ENCODE measurements around the gene PURA.

DNA sequence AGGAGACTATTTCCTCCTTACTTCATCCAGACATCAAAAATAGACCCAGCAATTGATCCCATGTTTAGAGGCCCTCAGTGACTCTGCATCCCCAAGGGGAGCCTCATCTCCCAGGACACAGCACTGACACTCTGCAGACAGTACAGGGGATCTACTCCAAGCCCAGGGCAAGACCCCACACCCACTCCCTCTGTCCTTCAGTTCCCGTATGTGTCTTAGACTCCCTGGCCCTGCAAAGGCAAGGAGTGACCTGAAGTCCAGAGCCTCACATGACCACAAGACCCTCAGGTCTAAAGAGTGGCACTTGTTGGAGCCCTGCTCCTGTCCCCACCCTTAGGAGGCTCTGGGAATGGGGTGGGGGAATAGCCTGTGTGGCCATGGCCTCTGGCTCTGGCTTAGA is 33.6 kb downstream of the PURA start:
- TF ChIP-seq EZH2 (IDR thresholded peaks at IDR 0.05; ENCODE audit: insufficient read depth, poor library complexity, severe bottlenecking) (no peak), EZH2phosphoT487 (IDR thresholded peaks at IDR 0.05; ENCODE audit: insufficient read depth, low read depth) (no peak)

All from GM23248 (cell line).